Amniotic stem cell (primary cell): ENCODE results near the gene ZNF512.
"Not testable (repeated sequence)": the region's sequence is repeated elsewhere in the genome, so short reads cannot be mapped to it uniquely, and the experiment has no call there.

Source experiments
- DNase-seq: peaks from one replicate; lab custom pipeline; 2025; lab: John Stamatoyannopoulos, UW

The ZNF512 gene

GRCh38 chr2:27582129-27582694 lies 630 bp upstream of the ZNF512 start:
- DNase-seq: no peak

DNA sequence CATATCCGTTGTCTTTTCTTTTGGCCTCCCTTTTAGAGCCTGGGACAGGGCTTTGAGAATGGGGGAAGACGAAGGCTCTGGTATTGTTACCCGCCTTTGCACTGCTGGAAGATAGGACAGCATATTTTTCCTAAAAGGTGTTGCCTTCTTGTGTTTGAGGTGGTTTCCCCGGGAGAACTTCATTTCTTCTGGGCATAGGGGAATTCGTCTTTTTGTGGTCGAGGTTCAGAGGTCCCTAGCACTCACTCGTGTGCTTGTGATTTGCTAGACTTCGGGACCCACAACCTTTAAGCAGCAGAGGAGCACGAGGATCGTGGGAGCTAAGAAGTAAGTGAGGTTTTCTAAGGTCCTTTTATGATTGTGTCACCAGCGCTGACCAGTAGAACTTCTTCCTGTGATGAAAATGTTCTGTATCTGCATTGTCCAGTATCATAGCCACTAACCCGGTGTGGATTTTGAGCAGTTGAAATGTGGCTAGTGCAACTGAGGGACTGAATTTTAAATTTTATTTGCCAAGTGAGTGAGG lies 611 bp downstream of the ZNF512 start:
- DNase-seq: no peak

GRCh38 chr2:27584597-27584996 lies 1.8 kb downstream of the ZNF512 start:
- DNase-seq: no peak

DNA sequence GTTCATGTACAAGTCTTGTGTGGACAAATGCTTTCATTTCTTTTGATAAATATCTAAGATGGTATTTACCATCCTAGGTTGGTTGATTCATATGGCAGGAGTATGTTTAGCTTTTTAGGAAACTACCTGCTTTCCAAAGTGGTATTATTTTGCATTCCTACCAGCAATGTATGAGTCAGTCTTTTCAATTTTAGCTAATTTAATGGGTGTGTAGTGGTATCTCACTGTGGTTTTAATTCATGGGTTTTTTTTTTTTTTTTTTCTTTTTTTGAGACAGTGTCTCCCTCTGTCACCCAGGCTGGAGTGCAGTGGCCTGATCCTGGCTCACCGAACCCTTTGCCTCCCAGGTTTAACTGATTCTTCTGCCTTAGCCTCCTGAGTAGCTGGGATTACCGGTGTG lies 4.2 kb downstream of the ZNF512 start:
- no peak for DNase-seq

DNA sequence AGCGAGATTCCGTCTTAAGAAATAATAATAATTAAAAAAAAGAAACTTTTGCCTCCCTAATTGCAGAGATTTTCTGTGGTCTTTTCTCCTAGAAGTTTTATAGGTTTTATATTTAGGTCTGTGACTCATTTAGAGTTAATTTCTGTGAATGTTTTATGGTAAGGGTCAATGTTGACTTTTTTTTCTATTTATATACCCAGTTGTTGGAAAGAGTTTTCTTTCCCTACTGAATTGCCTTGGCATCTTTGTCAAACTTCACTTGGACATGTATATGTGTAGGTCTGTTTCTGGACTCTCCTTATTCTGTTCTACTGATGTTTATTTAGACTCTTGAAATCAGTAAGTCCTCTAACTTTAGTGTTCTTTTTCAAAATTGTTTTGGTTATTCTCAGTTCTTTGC lies 5.5 kb downstream of the ZNF512 start:
- DNase-seq: no peak

GRCh38 chr2:27591745-27592144 lies 8.9 kb downstream of the ZNF512 start:
- no peak for DNase-seq

- no peak for DNase-seq
These were observed 10.4 kb downstream of the ZNF512 start for GRCh38 chr2:27593240-27593639.

GRCh38 chr2:27594020-27594703 lies 11.3 kb downstream of the ZNF512 start:
- not testable (repeated sequence) for DNase-seq

- not testable (repeated sequence) for DNase-seq
These were observed 12.6 kb downstream of the ZNF512 start for GRCh38 chr2:27595412-27595811.

DNA sequence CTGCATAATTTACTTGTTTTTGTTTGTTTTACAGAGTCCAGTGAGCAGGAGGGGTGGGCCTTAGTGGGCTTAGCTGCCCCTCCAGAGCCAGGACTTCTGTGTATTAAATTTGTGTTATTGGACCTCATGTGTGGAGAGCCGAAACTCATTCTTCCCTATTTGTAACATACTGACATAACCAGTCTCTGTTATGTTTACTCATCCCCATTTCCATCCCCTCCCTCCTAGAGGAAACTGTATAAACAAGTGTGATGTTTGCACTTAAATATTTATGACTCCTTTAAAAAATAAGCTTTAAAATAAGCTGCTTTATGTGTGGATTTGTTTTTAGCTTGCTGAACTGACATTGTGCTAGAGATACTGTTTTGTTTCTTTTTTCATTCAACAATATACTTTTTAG lies 13.8 kb downstream of the ZNF512 start:
- DNase-seq: no peak

- DNase-seq: peak; percentile 11
These were observed 23.8 kb downstream of the ZNF512 start for GRCh38 chr2:27606611-27607010.

DNA sequence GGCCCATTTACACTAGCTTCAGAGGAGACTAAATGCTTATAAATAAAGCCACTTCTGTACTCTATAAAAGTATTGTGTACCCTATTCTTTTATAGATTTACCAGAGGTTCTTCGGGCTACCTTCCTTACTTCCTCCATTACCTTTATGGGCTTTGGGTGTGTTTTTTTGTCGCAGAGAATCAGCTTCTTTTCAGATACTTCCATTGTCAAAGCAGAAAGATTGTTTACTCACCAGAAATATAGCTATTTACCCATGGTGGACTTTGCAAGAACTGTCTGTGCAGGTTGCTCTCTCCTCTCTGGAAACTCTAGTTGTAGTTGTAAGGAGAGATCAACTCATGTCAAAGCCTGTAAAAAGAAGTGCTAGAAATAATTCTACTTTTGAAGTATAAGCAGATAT lies 31.1 kb downstream of the ZNF512 start:
- no peak for DNase-seq

DNA sequence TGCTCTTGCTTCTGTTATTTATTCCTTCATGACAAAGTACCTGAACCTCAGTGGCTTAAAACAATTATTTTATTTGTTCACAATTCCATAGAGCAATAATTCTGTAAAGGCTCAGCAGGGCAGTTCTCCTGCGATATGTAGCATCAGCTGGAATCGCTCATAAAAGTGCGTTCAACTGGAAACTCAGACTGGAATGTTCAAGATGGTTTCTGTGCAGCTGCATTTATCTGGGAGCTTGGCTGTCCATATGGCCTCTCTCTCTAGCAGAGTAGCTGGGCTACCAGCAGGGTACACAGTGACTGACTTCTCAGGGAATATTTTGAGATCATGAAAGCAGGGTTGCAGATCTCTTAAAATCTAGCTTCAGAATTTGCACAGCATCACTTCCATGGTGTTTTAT lies 32.5 kb downstream of the ZNF512 start:
- DNase-seq: no peak

GRCh38 chr2:27621524-27621923 lies 38.7 kb downstream of the ZNF512 start:
- no peak for DNase-seq

DNA sequence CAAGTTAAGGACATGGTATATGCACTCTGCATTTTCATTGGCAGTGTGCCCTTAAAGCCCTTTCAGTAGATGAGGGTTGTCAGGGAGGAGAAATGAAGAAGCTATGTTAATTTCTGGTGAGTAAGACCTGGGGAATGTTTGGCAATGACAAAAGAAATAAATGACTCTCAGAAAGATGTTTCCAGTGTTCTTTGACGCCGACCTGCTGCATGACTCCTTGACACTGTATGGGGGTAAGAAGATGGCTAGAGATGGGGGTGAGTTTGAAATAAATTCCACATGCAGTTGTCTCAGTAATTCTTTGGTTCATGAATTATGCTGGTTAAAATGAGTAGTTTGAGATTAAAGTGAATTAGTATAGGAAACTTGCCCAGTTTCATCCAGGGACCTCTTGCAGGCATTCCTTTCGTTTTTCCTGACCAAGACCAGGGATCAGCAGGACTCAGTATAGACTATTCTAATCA lies 40.1 kb downstream of the ZNF512 start:
- DNase-seq: peak; percentile 59

GRCh38 chr2:27624943-27625342 lies 42.1 kb downstream of the ZNF512 start:
- DNase-seq: no peak

DNA sequence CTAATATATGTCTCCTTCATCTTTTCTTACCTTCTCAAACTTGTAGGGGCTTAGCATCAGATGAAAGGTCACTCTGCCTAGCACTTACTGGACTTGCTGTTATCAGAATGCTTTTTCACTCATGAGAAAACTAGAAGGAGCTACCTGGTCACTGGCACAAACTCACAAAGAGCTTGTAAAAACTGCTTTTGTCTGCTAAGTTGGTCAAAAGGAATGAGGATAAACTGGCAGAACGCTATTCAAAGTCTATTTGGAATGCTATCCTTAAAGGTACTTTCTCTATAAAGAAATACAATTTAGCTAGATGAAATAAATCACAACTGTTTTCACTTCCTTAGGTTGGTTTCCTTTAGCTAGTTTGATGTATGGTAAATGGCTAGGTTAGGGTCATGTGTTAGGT lies 43.5 kb downstream of the ZNF512 start:
- not testable (repeated sequence) for DNase-seq

DNA sequence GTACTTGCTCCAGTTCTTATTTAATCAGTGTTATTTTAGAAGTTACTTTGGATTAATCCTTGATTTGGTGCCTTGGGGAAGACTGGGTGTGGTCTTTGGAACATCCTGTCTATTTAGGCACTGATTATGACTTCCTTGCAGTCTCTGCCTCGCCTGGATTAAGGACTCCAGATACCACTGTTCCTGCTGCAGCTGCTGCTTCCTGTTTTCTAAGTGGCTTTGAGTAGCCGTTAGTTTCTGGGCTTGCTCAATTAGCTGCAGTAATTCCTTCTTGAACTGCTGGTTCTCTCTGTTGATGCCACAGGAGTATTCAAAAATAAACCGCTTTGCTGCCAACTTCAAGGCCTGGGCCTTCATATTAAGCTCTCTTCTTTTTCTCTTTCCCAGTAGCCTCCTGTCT lies 44.1 kb downstream of the ZNF512 start:
- not testable (repeated sequence) for DNase-seq

GRCh38 chr2:27627963-27628766 lies 45.3 kb downstream of the ZNF512 start:
- DNase-seq: peak; percentile 62

DNA sequence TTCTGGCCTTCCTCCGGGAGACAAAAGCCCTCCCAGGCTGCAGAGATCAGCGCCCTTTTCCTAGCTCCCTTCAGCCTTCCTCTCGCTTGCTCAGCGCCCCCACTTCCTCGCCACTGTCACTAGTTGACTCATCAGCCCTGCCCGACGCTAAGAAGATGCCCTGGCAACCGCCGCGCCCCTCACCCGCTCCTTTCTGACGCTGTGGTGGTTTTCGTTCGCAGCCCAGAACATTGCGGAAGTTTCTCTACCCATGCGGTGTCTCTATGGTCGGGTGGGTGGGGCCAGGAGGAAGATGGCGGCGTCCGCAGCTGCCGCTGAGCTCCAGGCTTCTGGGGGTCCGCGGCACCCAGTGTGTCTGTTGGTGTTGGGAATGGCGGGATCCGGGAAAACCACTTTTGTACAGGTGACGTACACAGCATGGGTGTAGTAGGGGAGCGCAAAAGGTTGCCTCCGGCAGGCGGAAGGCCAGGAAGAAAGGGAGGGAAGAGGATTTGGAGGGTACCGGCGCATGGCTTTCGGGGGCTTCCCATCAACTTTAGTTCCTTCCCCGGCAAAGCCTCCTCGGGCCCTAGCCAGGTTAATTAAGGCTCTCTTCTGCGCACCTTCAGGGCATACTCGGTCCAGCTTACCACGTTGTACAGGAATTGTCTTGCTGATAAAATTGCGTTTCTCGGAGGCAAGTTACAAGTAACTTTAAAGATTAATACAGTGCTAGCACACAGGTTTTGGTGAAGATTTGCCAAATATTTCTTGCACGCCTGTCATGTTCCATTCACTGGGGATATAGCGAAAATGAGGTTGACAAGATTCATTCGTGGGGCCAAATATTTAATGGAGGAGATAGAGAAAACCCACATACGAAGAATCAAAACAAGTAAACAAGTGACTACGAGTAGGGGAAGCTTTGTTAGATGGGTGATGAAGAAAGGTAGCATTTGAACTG lies 46.2 kb downstream of the ZNF512 start, which contains the start of the genes CCDC121 and GPN1:
Gene CCDC121, minus strand, starts transcription at position 246 of the 943 bp plus-strand sequence. CDS start 1,213 bp downstream, outside the sequence.
Gene GPN1, plus strand, starts transcription at position 284 of the 943 bp plus-strand sequence. Its CDS starts 9 bp downstream, at position 293.
- peak; percentile 92 for DNase-seq

DNA sequence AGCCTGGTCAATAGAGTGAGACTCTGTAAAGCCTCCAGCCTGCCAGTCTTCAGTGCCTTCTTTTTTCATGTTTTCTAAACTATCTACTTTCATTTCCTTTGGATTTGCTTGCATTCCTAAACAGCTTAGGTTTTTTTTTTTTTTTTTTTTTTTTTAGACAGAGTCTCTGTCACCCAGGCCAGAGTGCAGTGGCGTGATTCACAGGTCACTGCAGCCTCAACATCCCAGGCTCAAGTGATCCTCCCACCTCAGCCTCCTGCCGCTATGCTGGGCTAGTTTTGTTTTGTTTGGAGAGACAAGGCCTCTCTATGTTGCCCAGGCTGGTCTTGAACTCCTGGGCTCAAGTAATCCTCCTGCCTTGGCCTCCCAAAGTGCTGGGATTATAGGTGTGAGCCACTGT lies 47.4 kb downstream of the ZNF512 start:
- not testable (repeated sequence) for DNase-seq
